ENCODE measurements around the gene EFNB2.

The EFNB2 gene

DNA sequence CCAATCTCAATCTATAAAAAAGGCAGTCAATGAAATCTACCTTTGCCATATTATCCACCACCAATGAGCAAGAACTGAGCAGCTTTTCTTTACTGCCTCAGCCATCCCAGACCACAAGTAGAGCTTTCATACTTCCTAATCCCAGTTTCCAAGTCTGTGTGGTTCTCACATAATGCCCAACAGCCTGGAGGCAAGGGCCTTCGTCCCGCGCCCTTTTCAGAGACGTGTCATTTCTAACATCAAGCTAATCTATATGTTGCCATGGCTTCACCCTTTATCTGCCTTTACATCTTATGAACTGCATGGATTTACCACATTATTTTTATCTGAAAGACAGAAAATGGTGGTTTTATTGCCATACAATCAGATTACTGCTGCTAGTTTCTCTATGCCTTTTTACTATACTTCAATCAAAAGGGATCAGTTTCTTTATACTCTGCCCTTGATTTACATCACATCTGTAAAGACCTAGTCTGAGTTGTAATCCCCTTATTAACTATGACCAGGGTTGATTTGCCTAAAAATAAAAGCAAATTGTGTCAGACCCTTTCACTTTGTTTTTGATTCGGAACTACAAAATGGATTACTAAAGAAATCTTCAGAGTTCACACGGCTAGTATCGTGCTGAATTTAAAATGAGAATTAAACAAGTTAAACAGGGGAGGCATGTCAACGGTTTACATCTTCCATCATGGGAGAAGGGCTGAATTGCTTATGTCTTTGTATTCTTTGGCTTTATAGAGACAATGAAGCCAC, 5.9 kb downstream of the EFNB2 start:
- TF ChIP-seq TAF1 (IDR thresholded peaks at IDR 0.05; ENCODE audit: borderline replicate concordance, insufficient read depth, low read length) (no peak), SIN3A (IDR thresholded peaks at IDR 0.05; ENCODE audit: borderline replicate concordance, insufficient read depth, low read length) (no peak), FOXP2 (optimal IDR thresholded peaks at IDR 0.05; ENCODE audit: borderline replicate concordance, extremely low read depth, extremely low read length, insufficient read depth) (no peak), POLR2AphosphoS5 (IDR thresholded peaks at IDR 0.05; ENCODE audit: low read depth, low read length) (no peak)
- TF ChIP-seq, protein P1, sequence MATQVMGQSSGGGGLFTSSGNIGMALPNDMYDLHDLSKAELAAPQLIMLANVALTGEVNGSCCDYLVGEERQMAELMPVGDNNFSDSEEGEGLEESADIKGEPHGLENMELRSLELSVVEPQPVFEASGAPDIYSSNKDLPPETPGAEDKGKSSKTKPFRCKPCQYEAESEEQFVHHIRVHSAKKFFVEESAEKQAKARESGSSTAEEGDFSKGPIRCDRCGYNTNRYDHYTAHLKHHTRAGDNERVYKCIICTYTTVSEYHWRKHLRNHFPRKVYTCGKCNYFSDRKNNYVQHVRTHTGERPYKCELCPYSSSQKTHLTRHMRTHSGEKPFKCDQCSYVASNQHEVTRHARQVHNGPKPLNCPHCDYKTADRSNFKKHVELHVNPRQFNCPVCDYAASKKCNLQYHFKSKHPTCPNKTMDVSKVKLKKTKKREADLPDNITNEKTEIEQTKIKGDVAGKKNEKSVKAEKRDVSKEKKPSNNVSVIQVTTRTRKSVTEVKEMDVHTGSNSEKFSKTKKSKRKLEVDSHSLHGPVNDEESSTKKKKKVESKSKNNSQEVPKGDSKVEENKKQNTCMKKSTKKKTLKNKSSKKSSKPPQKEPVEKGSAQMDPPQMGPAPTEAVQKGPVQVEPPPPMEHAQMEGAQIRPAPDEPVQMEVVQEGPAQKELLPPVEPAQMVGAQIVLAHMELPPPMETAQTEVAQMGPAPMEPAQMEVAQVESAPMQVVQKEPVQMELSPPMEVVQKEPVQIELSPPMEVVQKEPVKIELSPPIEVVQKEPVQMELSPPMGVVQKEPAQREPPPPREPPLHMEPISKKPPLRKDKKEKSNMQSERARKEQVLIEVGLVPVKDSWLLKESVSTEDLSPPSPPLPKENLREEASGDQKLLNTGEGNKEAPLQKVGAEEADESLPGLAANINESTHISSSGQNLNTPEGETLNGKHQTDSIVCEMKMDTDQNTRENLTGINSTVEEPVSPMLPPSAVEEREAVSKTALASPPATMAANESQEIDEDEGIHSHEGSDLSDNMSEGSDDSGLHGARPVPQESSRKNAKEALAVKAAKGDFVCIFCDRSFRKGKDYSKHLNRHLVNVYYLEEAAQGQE (IDR thresholded peaks at IDR 0.05; ENCODE audit: insufficient read depth in 1 of 2, low read depth in 2 of 2, low read length in 2 of 2) = no peak

DNA sequence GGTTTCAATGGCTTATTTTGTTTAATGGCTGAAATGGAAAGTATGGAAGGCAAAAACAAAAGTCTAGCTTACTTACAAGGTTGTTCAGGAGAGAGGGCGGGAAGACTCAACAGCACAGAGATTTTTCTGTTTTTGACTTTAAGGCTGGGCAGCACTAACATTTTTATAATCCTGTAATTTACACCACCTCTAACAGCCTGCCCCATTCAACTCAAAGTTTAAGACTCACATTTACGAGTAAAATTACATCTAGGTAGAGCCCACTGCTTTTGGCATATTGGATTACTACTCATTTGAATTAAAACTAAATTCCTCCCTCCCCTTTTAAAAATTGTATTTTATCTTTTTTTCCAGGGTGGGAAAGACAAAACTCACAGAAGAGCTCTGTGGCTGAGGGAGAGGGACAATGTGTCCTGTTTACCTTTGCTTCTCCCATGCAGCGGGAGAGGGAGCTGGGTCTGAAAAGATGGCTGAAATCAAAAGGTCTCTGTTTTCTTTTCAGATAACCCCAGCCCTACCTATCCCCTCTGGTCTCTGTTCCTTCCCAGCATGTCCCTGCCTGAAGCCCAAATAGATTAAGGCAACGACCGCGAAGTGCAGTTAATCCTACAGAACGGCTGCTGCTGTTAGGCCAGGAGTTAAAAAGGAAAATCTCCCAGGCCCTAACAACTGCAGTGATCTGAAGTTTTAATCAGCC, 6.6 kb downstream of the EFNB2 start:
- no peak for TF ChIP-seq POLR2AphosphoS5 (IDR thresholded peaks at IDR 0.05; ENCODE audit: low read depth, low read length)
- TF ChIP-seq FOXP2 (optimal IDR thresholded peaks at IDR 0.05; ENCODE audit: borderline replicate concordance, extremely low read depth, extremely low read length, insufficient read depth) = no peak
- no peak for TF ChIP-seq TAF1 (IDR thresholded peaks at IDR 0.05; ENCODE audit: borderline replicate concordance, insufficient read depth, low read length)
- TF ChIP-seq, protein P1 (IDR thresholded peaks at IDR 0.05; ENCODE audit: insufficient read depth in 1 of 2, low read depth in 2 of 2, low read length in 2 of 2) = no peak

DNA sequence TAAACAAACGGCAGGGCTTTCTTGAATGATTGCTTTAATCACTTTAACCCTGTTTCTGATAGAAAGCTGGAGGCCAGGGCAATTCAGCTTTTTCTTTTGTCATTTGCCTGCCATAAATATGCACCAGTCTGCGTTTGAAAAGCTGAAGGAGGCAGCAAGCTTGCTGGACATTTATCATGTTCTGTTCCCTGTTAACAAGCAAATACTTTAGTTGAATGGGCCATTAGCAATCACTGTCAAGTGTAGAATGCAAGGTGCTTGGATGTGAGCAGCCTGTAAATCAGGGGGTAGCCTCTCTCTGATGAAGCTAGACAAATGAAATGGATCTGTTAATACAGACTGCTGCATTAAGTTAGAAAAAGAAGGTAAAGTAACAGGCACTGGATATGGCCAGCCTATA, 7.6 kb downstream of the EFNB2 start:
- TF ChIP-seq, protein P1 (IDR thresholded peaks at IDR 0.05; ENCODE audit: insufficient read depth in 1 of 2, low read depth in 2 of 2, low read length in 2 of 2) = no peak
- no peak for TF ChIP-seq SIN3A (IDR thresholded peaks at IDR 0.05; ENCODE audit: borderline replicate concordance, insufficient read depth, low read length)
- no peak for TF ChIP-seq TAF1 (IDR thresholded peaks at IDR 0.05; ENCODE audit: borderline replicate concordance, insufficient read depth, low read length)
- no peak for TF ChIP-seq FOXP2 (optimal IDR thresholded peaks at IDR 0.05; ENCODE audit: borderline replicate concordance, extremely low read depth, extremely low read length, insufficient read depth)
- TF ChIP-seq POLR2AphosphoS5 (IDR thresholded peaks at IDR 0.05; ENCODE audit: low read depth, low read length) = no peak

DNA sequence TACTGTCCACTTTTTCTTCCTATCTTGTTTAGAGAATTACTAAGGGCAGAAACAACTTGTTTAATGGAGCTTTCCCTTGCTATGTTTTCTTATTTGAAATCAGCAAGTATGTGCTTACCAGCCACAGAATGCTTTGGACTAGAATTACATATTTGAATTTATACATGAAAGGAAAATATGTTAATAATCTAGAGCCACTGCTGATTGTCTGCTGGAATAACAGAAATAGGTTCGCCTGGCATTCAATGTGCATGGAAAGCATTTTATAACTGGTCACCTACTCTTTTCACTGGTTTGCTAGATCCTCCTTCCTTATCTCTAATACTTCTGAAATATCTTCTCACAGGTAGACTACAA, 8.0 kb downstream of the EFNB2 start:
- no peak for TF ChIP-seq POLR2AphosphoS5 (IDR thresholded peaks at IDR 0.05; ENCODE audit: low read depth, low read length)
- no peak for TF ChIP-seq TAF1 (IDR thresholded peaks at IDR 0.05; ENCODE audit: borderline replicate concordance, insufficient read depth, low read length)
- no peak for TF ChIP-seq FOXP2 (optimal IDR thresholded peaks at IDR 0.05; ENCODE audit: borderline replicate concordance, extremely low read depth, extremely low read length, insufficient read depth)
- TF ChIP-seq SIN3A (IDR thresholded peaks at IDR 0.05; ENCODE audit: borderline replicate concordance, insufficient read depth, low read length) = no peak
- TF ChIP-seq, protein P1 (IDR thresholded peaks at IDR 0.05; ENCODE audit: insufficient read depth in 1 of 2, low read depth in 2 of 2, low read length in 2 of 2) = no peak

Measured in PFSK-1 (cell line).